Astrocyte of the spinal cord (primary cell): ENCODE data around the gene SNX20.

Experiments used
- DNase-seq: peaks from one replicate; pipeline ENCODE4 v3.0.0; 2011; ENCODE audit warnings: low read depth, low spot score
- H3K4me3 ChIP-seq: 2 replicates; pipeline ENCODE4 v1.5.1; 2011; ENCODE audit warnings: low read depth, mild to moderate bottlenecking, low read length, moderate library complexity
- in situ Hi-C: cut with HindIII; loops from 2 replicates; pipeline ENCODE4 v1.10.0; 2017; ENCODE audit warnings: low sequenced_read_pairs
- TF ChIP-seq, protein P1 (sequence below): IDR thresholded peaks from 2 replicates; pipeline ENCODE4 v1.5.1; 2012; ENCODE audit warnings: low read depth, mild to moderate bottlenecking, low read length, inconsistent platforms

Gene SNX20

GRCh38 chr16:50625374-50625773 lies 55.7 kb downstream of the SNX20 start:
- in situ Hi-C loops, result no loop called here
- TF ChIP-seq, protein P1, sequence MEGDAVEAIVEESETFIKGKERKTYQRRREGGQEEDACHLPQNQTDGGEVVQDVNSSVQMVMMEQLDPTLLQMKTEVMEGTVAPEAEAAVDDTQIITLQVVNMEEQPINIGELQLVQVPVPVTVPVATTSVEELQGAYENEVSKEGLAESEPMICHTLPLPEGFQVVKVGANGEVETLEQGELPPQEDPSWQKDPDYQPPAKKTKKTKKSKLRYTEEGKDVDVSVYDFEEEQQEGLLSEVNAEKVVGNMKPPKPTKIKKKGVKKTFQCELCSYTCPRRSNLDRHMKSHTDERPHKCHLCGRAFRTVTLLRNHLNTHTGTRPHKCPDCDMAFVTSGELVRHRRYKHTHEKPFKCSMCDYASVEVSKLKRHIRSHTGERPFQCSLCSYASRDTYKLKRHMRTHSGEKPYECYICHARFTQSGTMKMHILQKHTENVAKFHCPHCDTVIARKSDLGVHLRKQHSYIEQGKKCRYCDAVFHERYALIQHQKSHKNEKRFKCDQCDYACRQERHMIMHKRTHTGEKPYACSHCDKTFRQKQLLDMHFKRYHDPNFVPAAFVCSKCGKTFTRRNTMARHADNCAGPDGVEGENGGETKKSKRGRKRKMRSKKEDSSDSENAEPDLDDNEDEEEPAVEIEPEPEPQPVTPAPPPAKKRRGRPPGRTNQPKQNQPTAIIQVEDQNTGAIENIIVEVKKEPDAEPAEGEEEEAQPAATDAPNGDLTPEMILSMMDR, result no peak
- H3K4me3 ChIP-seq, result no peak overlapping the region
- no peak for DNase-seq

DNA sequence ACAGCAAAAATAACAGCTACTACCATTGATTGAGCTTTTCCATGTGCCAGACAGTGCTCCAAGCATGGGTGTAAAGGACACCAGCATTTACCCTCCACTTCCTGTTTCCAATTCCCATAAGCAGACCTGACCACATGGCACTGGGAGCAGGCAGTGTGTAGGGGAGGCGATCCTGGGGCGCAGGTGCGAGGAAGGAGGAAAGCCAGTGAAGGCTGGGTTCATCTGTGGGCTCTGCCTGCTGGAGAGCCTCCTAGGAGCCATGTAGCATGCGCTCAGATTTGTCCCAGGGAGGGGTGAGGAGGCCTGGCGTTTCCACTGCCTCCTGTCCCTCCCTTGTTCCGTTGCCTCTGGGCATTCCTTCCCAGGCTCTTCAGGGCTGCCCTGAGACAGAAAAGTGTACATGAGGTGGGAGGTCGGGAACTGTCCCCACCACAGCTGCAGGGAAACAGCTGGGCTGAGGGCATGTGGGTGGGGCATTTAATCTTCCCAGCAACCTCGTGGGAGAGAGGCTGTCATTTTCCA lies 56.6 kb downstream of the SNX20 start:
- no peak for DNase-seq
- H3K4me3 ChIP-seq, result no peak overlapping the region
- TF ChIP-seq, protein P1, result no peak
- in situ Hi-C loops, result no loop called here

DNA sequence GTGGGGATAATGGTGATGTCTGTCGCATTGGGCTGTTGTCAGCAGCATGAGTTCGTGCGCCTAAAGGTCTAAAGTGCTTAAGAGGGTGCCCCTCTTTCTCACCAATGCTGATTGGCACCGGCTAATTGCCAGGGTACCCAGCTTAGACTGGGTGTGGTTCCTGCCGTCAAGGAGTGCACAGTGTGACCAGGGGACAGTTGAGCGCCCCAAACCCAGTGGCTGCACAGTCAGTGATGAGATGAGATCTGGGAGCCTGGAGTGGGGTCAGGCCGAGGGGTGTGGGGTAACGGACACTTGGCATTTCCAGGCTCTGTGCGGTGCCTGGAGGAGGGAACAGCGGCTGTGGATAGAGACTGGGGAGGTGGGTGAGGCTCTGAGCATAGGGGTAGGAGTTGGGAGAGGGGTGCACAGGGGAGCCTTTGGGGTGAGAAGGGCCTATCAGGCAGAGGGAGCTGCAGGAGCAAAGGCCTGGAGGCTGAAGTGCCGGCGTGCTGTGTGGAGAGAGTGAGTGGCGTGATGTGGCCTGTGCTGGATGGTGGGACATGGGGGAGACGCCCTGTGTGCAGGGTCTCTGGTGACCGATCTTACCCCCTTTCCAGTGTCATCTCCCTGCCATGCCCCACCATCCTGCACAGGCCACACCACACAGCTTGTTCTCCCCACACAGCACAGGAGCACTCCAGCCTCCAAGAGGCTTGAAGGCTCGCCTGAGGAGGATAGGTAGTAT lies 58.3 kb downstream of the SNX20 start:
- in situ Hi-C loops, result no loop called here
- TF ChIP-seq, protein P1, result no peak

DNA sequence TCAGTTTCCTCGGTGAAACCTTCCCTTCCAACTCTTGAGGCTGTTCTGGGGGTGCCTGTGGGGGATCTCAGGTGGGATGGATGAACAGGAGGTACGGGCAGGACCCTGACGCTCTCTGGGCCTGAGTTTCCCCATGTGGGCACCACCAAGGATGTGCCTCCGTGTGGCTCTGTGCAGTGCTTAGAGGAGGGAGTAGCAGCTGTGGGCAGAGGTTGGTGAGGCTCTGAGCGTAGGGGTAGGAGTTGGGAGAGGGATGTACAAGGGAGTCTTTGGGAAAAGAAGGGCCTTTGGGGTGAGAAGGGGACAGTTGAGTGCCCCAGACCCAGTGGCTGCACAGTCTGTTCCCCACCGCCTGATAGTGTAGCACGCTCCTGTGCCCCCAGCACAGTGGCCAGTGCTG lies 59.1 kb downstream of the SNX20 start:
- in situ Hi-C loops, result no loop called here
- no peak overlapping the region for H3K4me3 ChIP-seq
- no peak for DNase-seq
- TF ChIP-seq, protein P1, result no peak

More for the DNA sequence above, 58.3 kb downstream of the SNX20 start:
- no peak for DNase-seq
- no peak overlapping the region for H3K4me3 ChIP-seq
